Keratinocyte (primary cell): Measurements from ENCODE around the gene TBX6. TPM values are rescaled to one million over a fixed set of nuclear protein-coding genes. Genes with fewer than 3 reads are reported as not detected.

Experiments used
- DNase-seq: peaks from one replicate; pipeline ENCODE4 v3.0.0-alpha.2; 2011; ENCODE audit warnings: low read depth, missing footprints, low spot score
- FAIRE-seq: peaks from 2 replicates; lab custom pipeline; 2011; peaks lifted over from hg19 to GRCh38; lab: Jason Lieb, UNC
- H2AFZ ChIP-seq: 2 replicates; pipeline ENCODE4 v1.6.0; 2012; ENCODE audit warnings: low read length, control low read depth, inconsistent platforms; ENCODE audit not compliant: control insufficient read depth
- H3K27ac ChIP-seq: 2 replicates; pipeline ENCODE4 v1.5.1; 2011; ENCODE audit warnings: low read length; ENCODE audit not compliant: control insufficient read depth, insufficient read depth
- H3K27me3 ChIP-seq: 3 replicates; pipeline ENCODE4 v1.6.0; 2011; ENCODE audit warnings: low read length; ENCODE audit not compliant: control insufficient read depth, insufficient read depth; ENCODE audit errors: extremely low read depth
- H3K36me3 ChIP-seq, 2 experiments: 2 replicates in 1 of 2; 3 replicates in 1 of 2; pipeline ENCODE4 v1.5.1; 2011; ENCODE audit warnings: low read length in 2 of 2, mild to moderate bottlenecking in 1 of 2; ENCODE audit not compliant: control insufficient read depth in 2 of 2, insufficient read depth in 2 of 2; ENCODE audit errors: extremely low read depth in 1 of 2
- H3K4me1 ChIP-seq: 3 replicates; pipeline ENCODE4 v1.5.1; 2011; ENCODE audit warnings: low read length; ENCODE audit not compliant: control insufficient read depth, insufficient read depth; ENCODE audit errors: extremely low read depth
- H3K4me2 ChIP-seq: 3 replicates; pipeline ENCODE4 v1.6.0; 2011; ENCODE audit warnings: low read depth, low read length; ENCODE audit not compliant: control insufficient read depth, insufficient read depth; ENCODE audit errors: extremely low read depth
- H3K4me3 ChIP-seq, 3 experiments: fragments of 200-600 bp in 1 of 3; sonication (generic) in 1 of 3; 2 replicates in 2 of 3; 3 replicates in 1 of 3; pipeline ENCODE4 v1.5.1; 2011 to 2016; ENCODE audit warnings: low read length in 3 of 3, mild to moderate bottlenecking in 3 of 3, control low read depth in 2 of 3, inconsistent platforms in 1 of 3, low read depth in 1 of 3, mixed read lengths in 1 of 3, mixed run types in 1 of 3, moderate library complexity in 1 of 3; ENCODE audit not compliant: control insufficient read depth in 2 of 3, insufficient read depth in 2 of 3; ENCODE audit errors: extremely low read depth in 1 of 3
- H3K79me2 ChIP-seq: 2 replicates; pipeline ENCODE4 v1.6.0; 2012; ENCODE audit warnings: low read length; ENCODE audit not compliant: control insufficient read depth, insufficient read depth
- H3K9ac ChIP-seq: 3 replicates; pipeline ENCODE4 v1.6.0; 2011; ENCODE audit warnings: low read length; ENCODE audit not compliant: control insufficient read depth, insufficient read depth; ENCODE audit errors: extremely low read depth
- H3K9me1 ChIP-seq: 3 replicates; pipeline ENCODE4 v1.6.0; 2011; ENCODE audit warnings: low read length; ENCODE audit not compliant: control insufficient read depth, insufficient read depth; ENCODE audit errors: extremely low read depth
- H3K9me3 ChIP-seq: 2 replicates; pipeline ENCODE4 v1.5.1; 2012; ENCODE audit warnings: low read depth, low read length; ENCODE audit not compliant: control insufficient read depth
- H4K20me1 ChIP-seq: 3 replicates; pipeline ENCODE4 v1.6.0; 2011; ENCODE audit warnings: low read length; ENCODE audit not compliant: control insufficient read depth, insufficient read depth; ENCODE audit errors: extremely low read depth
- CTCF ChIP-seq, 3 experiments: IDR thresholded peaks in 1 of 3; conservative IDR thresholded peaks in 1 of 3; optimal IDR thresholded peaks in 1 of 3; 2 replicates in 2 of 3; 3 replicates in 1 of 3; pipeline versions ENCODE3 to v1.5.1; 2011; ENCODE audit warnings: low read length in 3 of 3, mild to moderate bottlenecking in 3 of 3, moderate library complexity in 2 of 3, control low read depth in 1 of 3, inconsistent platforms in 1 of 3; ENCODE audit not compliant: insufficient read depth in 2 of 3; ENCODE audit errors: extremely low read depth in 1 of 3
- EZH2 ChIP-seq: IDR thresholded peaks from one replicate; pipeline ENCODE4 v1.6.1; 2012; ENCODE audit warnings: inconsistent platforms, mild to moderate bottlenecking, low read length, moderate library complexity
- dilution Hi-C: fragments of 300-500 bp; cut with MboI; formaldehyde crosslinking; loops from one replicate; pipeline ENCODE4 v1.7.0; 2020; ENCODE audit warnings: low sequenced_read_pairs; ENCODE audit not compliant: extremely low pct_ligation_motif_present
- polyA plus RNA-seq, 5 experiments: library from polyadenylated mRNA; depleted of rRNA in 3 of 5; stranded (reverse) in 3 of 5; stranded (forward) in 1 of 5; unstranded in 1 of 5; fragments of >200 nt; gene quantifications; 1 replicate in 1 of 5; 2 replicates in 3 of 5; 3 replicates in 1 of 5; pipeline versions ENCODE4 v1.2.1 to v1.2.3, GENCODE V29; 2011 to 2012; ENCODE audit warnings: missing spikeins in 2 of 5, low read depth in 1 of 5, low replicate concordance in 1 of 5

TBX6 gene
- polyA plus RNA-seq, 1 donor (not counting 4 experiments of a cell fraction or from before 2014, with no cell fraction given) = 0.18 TPM

DNA sequence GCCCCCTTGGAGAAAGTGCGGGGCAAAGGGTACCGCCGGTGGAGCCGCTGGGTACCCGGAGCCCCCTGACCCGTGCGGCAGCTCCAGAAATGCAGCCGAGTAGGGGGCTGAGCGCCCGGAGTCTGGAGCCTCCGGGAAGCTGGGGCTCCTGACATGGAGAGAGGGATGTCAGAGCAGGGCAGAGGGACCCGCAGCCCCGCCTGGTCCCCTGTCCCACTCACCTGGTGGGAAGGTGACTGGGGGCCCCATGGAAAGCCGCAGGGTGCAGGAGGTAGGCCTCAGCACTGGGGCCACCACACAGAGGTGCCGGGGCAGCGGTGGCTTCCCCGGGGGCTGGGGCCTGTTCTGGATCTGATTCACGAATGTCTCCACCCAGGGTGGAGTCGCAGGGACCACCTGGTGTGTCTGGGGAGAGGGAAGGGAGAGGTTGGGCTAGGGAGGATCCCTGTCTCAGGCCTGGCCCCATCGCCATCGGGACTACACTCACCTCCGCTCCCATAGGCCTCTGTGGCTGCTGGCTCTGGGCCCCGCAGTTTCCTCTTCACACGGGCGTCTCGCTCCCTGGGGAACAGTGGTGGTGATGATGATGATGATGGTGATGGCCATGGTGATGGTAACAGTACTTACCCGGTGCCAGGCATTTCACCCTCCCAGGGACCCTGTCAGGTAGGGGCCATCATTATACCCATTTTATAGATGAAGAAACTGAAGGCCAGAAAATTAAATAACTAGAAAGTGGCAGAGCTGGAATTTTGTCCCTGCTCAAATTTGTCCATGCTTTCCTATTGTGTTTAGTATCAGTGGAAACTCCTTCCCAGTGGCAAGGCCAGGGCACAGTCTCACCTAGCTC is 5.2 kb downstream of the TBX6 start:
- H3K27me3 ChIP-seq = no peaks in the 10 kb centered on the region
- no peak overlapping the region for H3K4me2 ChIP-seq
- no peaks in the 10 kb centered on the region for H3K9me1 ChIP-seq
- peaks cover 3% of the 10 kb centered on the region for H3K79me2 ChIP-seq
- no peak overlapping the region for H2AFZ ChIP-seq
- no peak overlapping the region for H3K4me3 ChIP-seq
- no peaks in the 10 kb centered on the region for H3K9me3 ChIP-seq
- TF ChIP-seq CTCF (optimal IDR thresholded peaks at IDR 0.05 in 1 of 3, IDR thresholded peaks at IDR 0.05 in 1 of 3, conservative IDR thresholded peaks at IDR 0.05 in 1 of 3; ENCODE audit: extremely low read depth in 1 of 3, insufficient read depth in 2 of 3, low read length in 3 of 3) (no peak), EZH2 (no peak)
- dilution Hi-C loops = no loop called here
- FAIRE-seq = no peak
- no peaks in the 10 kb centered on the region for H4K20me1 ChIP-seq
- no peak for DNase-seq
- H3K9ac ChIP-seq = no peak overlapping the region
- H3K36me3 ChIP-seq = peaks cover 25 to 27% of the 10 kb centered on the region in 2 experiments
- no peak overlapping the region for H3K27ac ChIP-seq
- peaks cover 29% of the 10 kb centered on the region for H3K4me1 ChIP-seq

DNA sequence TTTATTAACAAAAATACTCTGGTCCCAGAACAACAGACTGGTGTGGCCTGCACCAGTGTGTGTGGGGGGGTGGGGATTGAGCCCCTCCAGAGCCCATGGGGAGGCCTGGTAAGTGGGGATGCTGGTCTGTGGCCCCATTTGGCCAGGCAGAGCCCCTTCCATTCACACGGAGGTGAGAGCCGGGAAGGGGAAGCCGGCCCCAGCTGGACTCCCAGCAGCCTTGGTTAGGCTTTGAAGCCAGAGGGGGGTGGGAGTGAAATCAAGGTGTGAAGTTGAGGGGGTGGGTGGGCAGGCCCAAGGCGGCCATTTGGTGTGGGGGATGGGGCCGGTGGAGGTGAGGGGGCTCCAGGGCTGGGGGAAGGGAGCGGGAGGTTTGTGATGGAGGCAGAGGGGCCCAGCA is 5.9 kb downstream of the TBX6 start:
- no peaks in the 10 kb centered on the region for H4K20me1 ChIP-seq
- FAIRE-seq (no peak), DNase-seq (no peak)
- no peak overlapping the region for H3K4me2 ChIP-seq
- no peaks in the 10 kb centered on the region for H3K9me1 ChIP-seq
- H3K36me3 ChIP-seq = peaks cover 29 to 33% of the 10 kb centered on the region in 2 experiments
- no peaks in the 10 kb centered on the region for H3K27me3 ChIP-seq
- dilution Hi-C loops = no loop called here
- no peak overlapping the region for H2AFZ ChIP-seq
- H3K9me3 ChIP-seq = no peaks in the 10 kb centered on the region
- TF ChIP-seq CTCF (optimal IDR thresholded peaks at IDR 0.05 in 1 of 3, IDR thresholded peaks at IDR 0.05 in 1 of 3, conservative IDR thresholded peaks at IDR 0.05 in 1 of 3; ENCODE audit: extremely low read depth in 1 of 3, insufficient read depth in 2 of 3, low read length in 3 of 3) (no peak), EZH2 (no peak)
- H3K79me2 ChIP-seq = peaks cover 9% of the 10 kb centered on the region
- no peak overlapping the region for H3K27ac ChIP-seq
- H3K9ac ChIP-seq = no peak overlapping the region
- H3K4me3 ChIP-seq = no peak overlapping the region
- H3K4me1 ChIP-seq = peaks cover 22% of the 10 kb centered on the region
